Adipose tissue (tissue), 3 donors: Measurements from ENCODE around the gene PAPOLG. TPM values are rescaled to one million over a fixed set of nuclear protein-coding genes. Genes with fewer than 3 reads are reported as not detected.

ENCODE experiments used
- H3K27ac ChIP-seq: one replicate; pipeline ENCODE4 v1.5.1; 2013; ENCODE audit warnings: low read depth, low read length
- WGBS, 3 donors: extraction: QIAGEN DNeasy Blood & Tissue Kit; methylation state at CpG; one replicate each; pipeline ENCODE4 v1.1.7; 2013; 5-methylcytosine and 5-hydroxymethylcytosine counted together
- polyA plus RNA-seq, 3 donors: library from polyadenylated mRNA; stranded (reverse); fragments of 200-250 nt; gene quantifications; one replicate each; pipeline ENCODE4 v1.2.3, GENCODE V29; 2013
- donor health status: healthy with polysubstance abuse.
- donor health status: Bipolar disorder and iron deficiency.
- donor health status: healthy.

PAPOLG gene
- polyA plus RNA-seq, 3 donors: 2.0 to 4.7 (median 3.2) TPM

- 53 to 76% (median 60%) methylated on average over 7 of the region's 7 CpGs for WGBS, 3 donors
- H3K27ac ChIP-seq: no peak overlapping the region
Measured at GRCh38 chr2:60840880-60841279, 84.8 kb downstream of the PAPOLG start.

GRCh38 chr2:60843006-60843405, 86.9 kb downstream of the PAPOLG start:
- WGBS, 3 donors: 82 to 90% (median 87%) methylated on average over 6 of the region's 6 CpGs

DNA sequence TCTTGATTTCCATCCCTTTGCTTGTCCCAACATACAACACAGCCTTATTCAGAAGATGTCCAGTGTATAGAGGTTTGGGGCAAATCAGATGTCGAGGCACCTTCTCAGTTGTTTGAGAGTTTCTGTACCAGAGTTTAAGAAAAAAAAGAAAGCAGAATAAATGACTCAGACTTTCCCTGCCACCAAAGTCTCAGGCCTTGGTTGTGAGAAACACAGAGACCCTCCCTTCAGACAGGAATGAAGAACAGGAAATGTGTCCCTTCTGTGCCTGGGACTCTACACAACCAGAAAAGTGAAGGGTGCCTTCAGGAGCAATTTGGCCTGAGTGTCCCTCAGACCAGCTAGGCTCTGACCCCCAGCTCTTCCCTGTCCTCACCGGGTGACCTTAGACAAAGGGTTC, 88.0 kb downstream of the PAPOLG start:
- WGBS, 3 donors: 88 to 89% (median 88%) methylated on average over 2 of the region's 2 CpGs

More at GRCh38 chr2:60843006-60843405, 86.9 kb downstream of the PAPOLG start:
- H3K27ac ChIP-seq: no peak overlapping the region

GRCh38 chr2:60847854-60848253, 91.8 kb downstream of the PAPOLG start:
- 67 to 82% (median 79%) methylated on average over 6 of the region's 6 CpGs for WGBS, 3 donors
- no peak overlapping the region for H3K27ac ChIP-seq

More for the DNA sequence above, 88.0 kb downstream of the PAPOLG start:
- H3K27ac ChIP-seq: no peak overlapping the region

Other genes with a start within 250 kb of the PAPOLG start
- gene BCL11A, start 202.6 kb upstream of the PAPOLG start, polyA plus RNA-seq: 1 to 10 TPM in 1 of 3 donors, under 1 TPM in 1, not detected in 1; 0.30 to 3.0 TPM
- gene REL, start 125.3 kb downstream of the PAPOLG start, polyA plus RNA-seq: 1 to 10 TPM; 1.8 to 8.5 (median 6.3) TPM